Endodermal cell (in vitro differentiated cells): ENCODE results near the gene AQP7. TPM values are rescaled to one million over a fixed set of nuclear protein-coding genes. Genes with fewer than 3 reads are reported as not detected.

Experiments
- DNase-seq: peaks from one replicate; pipeline ENCODE4 v3.0.0-alpha.2; 2017
- H3K27ac ChIP-seq: 2 replicates; pipeline ENCODE4 v1.5.1; 2013; ENCODE audit warnings: mild to moderate bottlenecking, low read depth, low read length, moderate library complexity
- H3K27me3 ChIP-seq: 2 replicates; pipeline ENCODE4 v1.6.1; 2013; ENCODE audit warnings: mild to moderate bottlenecking, low read length, moderate library complexity; ENCODE audit not compliant: insufficient read depth, control insufficient read depth, poor library complexity, severe bottlenecking
- H3K36me3 ChIP-seq: 2 replicates; pipeline ENCODE4 v1.7.0; 2013; ENCODE audit warnings: mild to moderate bottlenecking, low read length, moderate library complexity; ENCODE audit not compliant: control insufficient read depth, insufficient read depth
- H3K4me1 ChIP-seq: one replicate; pipeline ENCODE4 v1.7.0; 2013; ENCODE audit warnings: low read length; ENCODE audit not compliant: control insufficient read depth, insufficient read depth
- H3K4me3 ChIP-seq: 2 replicates; pipeline ENCODE4 v1.5.1; 2013; ENCODE audit warnings: mild to moderate bottlenecking, low read length, moderate library complexity
- H3K9ac ChIP-seq: 2 replicates; pipeline ENCODE4 v1.6.1; 2013; ENCODE audit warnings: mild to moderate bottlenecking, low read length, moderate library complexity; ENCODE audit not compliant: poor library complexity, severe bottlenecking; ENCODE audit errors: extremely low read depth
- H3K9me3 ChIP-seq: 2 replicates; pipeline ENCODE4 v1.6.1; 2013; ENCODE audit warnings: mild to moderate bottlenecking, low read length, moderate library complexity; ENCODE audit not compliant: control insufficient read depth
- H3K27ac Mint-ChIP-seq: 2 replicates; pipeline ENCODE4 v1.8.0; 2020; ENCODE audit warnings: mixed read lengths
- H3K27me3 Mint-ChIP-seq: 2 replicates; pipeline ENCODE4 v1.8.0; 2021; ENCODE audit warnings: mild to moderate bottlenecking, mixed read lengths; ENCODE audit not compliant: insufficient read depth
- H3K36me3 Mint-ChIP-seq: 2 replicates; pipeline ENCODE4 v1.8.0; 2020; ENCODE audit warnings: low read depth, mixed read lengths
- H3K4me1 Mint-ChIP-seq: 2 replicates; pipeline ENCODE4 v1.8.0; 2020; ENCODE audit warnings: mixed read lengths
- H3K4me3 Mint-ChIP-seq: 2 replicates; pipeline ENCODE4 v1.8.0; 2020; ENCODE audit warnings: mild to moderate bottlenecking, moderate library complexity, mixed read lengths
- H3K9me3 Mint-ChIP-seq: 2 replicates; pipeline ENCODE4 v1.8.0; 2020; ENCODE audit warnings: mild to moderate bottlenecking, mixed read lengths
- WGBS, 2 experiments: methylation state at CpG; one replicate each; pipeline versions ENCODE4 v1.1.5 to v1.1.7; 2013; ENCODE audit warnings: missing lambda C conversion rate in 2 of 2, mixed read lengths in 1 of 2; ENCODE audit not compliant: insufficient coverage in 1 of 2, insufficient read length in 1 of 2; 5-methylcytosine and 5-hydroxymethylcytosine counted together
- total RNA-seq, 2 donors: library from RNA; stranded (reverse); fragmentation: NEBNext Ultra II Directional in 1 of 2; extraction: Animal tissue kit (Norgen Biotek cat#: 25700) in 1 of 2; gene quantifications; 2 replicates in 1 of 2; 3 replicates in 1 of 2; pipeline ENCODE4 v1.2.1, GENCODE V29; 2021
- TF ChIP-seq, protein P1 (sequence below): fragments of 200-600 bp; sonication (generic); conservative IDR thresholded peaks from 2 replicates; pipeline ENCODE4 v1.5.0; 2021; ENCODE audit warnings: antibody characterized with exemption, mild to moderate bottlenecking

The AQP7 gene
- total RNA-seq, 2 donors from 2014 or later: 0.38 TPM; not detected in 1

DNA sequence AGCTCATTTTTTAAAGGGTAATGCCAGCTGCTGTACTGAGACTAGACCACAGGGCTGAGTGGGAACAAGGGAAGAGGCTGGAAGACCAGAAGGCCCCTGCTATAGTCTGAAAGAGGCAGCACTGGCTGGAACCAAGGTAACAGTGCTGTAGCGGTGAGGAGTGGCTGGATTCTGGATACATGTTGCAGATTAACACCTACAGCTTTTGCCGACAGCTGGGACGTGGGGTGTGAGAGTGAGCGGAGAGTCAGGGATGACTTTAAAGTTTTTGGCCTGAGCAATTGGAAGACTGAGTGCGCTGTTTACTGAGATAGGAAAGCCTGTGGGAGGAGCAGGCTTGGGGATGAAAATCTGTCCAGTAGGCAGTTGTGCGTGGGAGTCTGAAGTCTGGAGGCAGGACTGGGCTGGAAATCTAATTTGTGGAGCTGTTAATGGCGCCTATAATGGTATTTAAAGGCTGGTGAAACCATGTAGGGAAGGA, 26.5 kb downstream of the AQP7 start:
- Mint-ChIP-seq H3K9me3 (no peaks in the 10 kb centered on the region), H3K27me3 (no peaks in the 10 kb centered on the region), H3K4me1 (peaks cover 28% of the 10 kb centered on the region), H3K27ac (peak overlapping the region; percentile 89), H3K36me3 (no peaks in the 10 kb centered on the region), H3K4me3 (no peak overlapping the region)
- Histone ChIP-seq H3K4me3 (no peak overlapping the region), H3K27me3 (no peaks in the 10 kb centered on the region), H3K36me3 (peaks cover 9% of the 10 kb centered on the region), H3K9ac (no peak overlapping the region), H3K9me3 (no peaks in the 10 kb centered on the region), H3K4me1 (no peaks in the 10 kb centered on the region), H3K27ac (peak overlapping the region; percentile 87)
- no peak for DNase-seq
- TF ChIP-seq, protein P1, sequence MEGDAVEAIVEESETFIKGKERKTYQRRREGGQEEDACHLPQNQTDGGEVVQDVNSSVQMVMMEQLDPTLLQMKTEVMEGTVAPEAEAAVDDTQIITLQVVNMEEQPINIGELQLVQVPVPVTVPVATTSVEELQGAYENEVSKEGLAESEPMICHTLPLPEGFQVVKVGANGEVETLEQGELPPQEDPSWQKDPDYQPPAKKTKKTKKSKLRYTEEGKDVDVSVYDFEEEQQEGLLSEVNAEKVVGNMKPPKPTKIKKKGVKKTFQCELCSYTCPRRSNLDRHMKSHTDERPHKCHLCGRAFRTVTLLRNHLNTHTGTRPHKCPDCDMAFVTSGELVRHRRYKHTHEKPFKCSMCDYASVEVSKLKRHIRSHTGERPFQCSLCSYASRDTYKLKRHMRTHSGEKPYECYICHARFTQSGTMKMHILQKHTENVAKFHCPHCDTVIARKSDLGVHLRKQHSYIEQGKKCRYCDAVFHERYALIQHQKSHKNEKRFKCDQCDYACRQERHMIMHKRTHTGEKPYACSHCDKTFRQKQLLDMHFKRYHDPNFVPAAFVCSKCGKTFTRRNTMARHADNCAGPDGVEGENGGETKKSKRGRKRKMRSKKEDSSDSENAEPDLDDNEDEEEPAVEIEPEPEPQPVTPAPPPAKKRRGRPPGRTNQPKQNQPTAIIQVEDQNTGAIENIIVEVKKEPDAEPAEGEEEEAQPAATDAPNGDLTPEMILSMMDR: no peak
- WGBS, 2 experiments: 94 to 98% methylated on average over 7 of the region's 7 CpGs

DNA sequence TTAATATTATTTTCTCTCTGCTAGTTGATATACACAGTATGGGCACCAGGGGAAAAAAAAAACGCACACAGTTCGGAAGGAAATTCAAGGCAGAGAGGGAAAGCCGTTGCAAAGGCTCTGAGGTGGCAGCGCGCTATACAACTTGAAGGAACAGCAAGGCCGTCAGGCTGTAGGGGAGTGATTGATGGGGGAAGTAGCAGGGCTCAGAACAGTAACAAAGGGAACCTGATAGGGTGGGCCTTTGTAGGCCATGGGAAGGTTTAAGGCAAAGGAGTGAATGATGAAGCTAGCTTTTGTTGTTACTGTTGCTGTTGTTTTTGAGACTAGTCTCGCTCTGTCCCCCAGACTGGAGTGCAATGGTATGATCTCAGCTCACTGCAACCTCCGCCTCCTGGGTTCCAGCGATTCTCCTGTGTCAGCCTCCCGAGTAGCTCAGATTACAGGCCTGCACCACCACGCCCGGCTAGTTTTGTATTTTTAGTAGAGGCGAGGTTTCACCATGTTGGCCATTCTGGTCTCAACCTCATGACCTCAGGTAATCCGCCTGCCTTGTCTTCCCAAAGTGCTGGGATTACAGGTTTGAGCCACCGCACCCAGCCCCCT, 27.0 kb downstream of the AQP7 start:
- peak overlapping the region; percentile 89 for H3K27ac Mint-ChIP-seq
- H3K4me3 Mint-ChIP-seq: peak overlapping the region; percentile 15
- Histone ChIP-seq H3K9ac (no peak overlapping the region), H3K4me1 (no peaks in the 10 kb centered on the region), H3K9me3 (no peaks in the 10 kb centered on the region), H3K27ac (peak overlapping the region; percentile 87), H3K4me3 (no peak overlapping the region), H3K36me3 (peaks cover 14% of the 10 kb centered on the region), H3K27me3 (no peaks in the 10 kb centered on the region)
- no peaks in the 10 kb centered on the region for H3K27me3 Mint-ChIP-seq
- H3K36me3 Mint-ChIP-seq: no peaks in the 10 kb centered on the region
- TF ChIP-seq, protein P1: peak; percentile 13
- 50 to 69% methylated on average over 13 to 15 of the region's 15 CpGs for WGBS, 2 experiments
- DNase-seq: peak; percentile 77
- H3K4me1 Mint-ChIP-seq: peaks cover 24% of the 10 kb centered on the region
- no peaks in the 10 kb centered on the region for H3K9me3 Mint-ChIP-seq

DNA sequence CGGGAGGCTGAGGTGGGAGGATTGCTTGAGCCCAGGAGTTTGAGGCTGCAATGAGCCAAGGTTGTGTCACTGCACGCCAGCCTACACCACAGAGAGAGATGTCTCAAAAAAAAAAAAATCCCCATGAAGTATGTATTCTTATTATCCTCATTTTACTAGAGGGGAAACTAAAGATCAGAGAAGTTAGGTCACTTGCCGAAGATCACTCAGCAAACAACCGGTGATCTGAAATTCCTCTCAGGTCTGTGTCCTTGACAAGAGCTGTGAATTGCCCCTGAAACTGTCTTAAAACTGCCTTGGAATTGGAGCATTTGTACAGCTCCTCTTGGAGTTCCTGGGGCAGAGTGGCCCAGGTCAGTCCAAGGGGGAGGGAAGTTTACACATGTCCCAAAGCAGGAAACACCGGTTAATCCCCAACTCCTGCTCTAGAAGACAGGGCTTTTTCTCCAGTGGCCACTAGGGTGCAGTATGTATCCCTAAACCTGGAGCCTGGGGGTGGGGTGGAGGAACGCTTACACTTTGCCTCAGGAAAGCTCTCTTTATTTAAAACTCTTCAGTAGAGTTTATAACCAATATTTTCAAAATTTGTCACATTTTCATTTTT, 27.6 kb downstream of the AQP7 start:
- peak overlapping the region; percentile 15 for H3K4me3 Mint-ChIP-seq
- H3K27ac ChIP-seq: peak overlapping the region; percentile 87
- H3K27ac Mint-ChIP-seq: peak overlapping the region; percentile 89
- no peak overlapping the region for H3K4me3 ChIP-seq
- TF ChIP-seq, protein P1: peak; percentile 97
- H3K27me3 Mint-ChIP-seq: no peaks in the 10 kb centered on the region
- 69 to 94% methylated on average over 3 to 6 of the region's 6 CpGs for WGBS, 2 experiments
- H3K4me1 ChIP-seq: no peaks in the 10 kb centered on the region
- no peaks in the 10 kb centered on the region for H3K9me3 Mint-ChIP-seq
- no peaks in the 10 kb centered on the region for H3K27me3 ChIP-seq
- peaks cover 20% of the 10 kb centered on the region for H3K36me3 ChIP-seq
- peaks cover 3% of the 10 kb centered on the region for H3K36me3 Mint-ChIP-seq
- H3K9me3 ChIP-seq: no peaks in the 10 kb centered on the region
- peak; percentile 92 for DNase-seq
- H3K4me1 Mint-ChIP-seq: peaks cover 24% of the 10 kb centered on the region
- no peak overlapping the region for H3K9ac ChIP-seq
